K562 (cell line): Measurements from ENCODE around the gene MIF. TPM values are rescaled to one million over a fixed set of nuclear protein-coding genes. Genes with fewer than 3 reads are reported as not detected.

ENCODE experiments used
- ATAC-seq: fragments of 200-7000 bp; cut with Tn5 transposase; 3 replicates; pipeline ENCODE4 v1.9.1; 2020; ENCODE audit warnings: moderate library complexity
- BruUV-seq: library from RNA; stranded (reverse); fragments of 400-500 nt; replicated peaks from 2 replicates; lab custom pipeline; 2021; lab: Mats Ljungman, UMichigan
- CTCF ChIA-PET: fragments of 300-600 bp; formaldehyde crosslinking; extraction: SDS; loops from one replicate; lab custom pipeline; 2021; ENCODE audit warnings: low intra/inter-chr PET ratio; lab: Yijun Ruan, JAX
- POLR2A ChIA-PET: fragments of 300-600, 350-650 bp; sonication (Branson Sonifier 250); formaldehyde crosslinking; extraction: SDS; loops from one replicate; lab custom pipeline; 2021; ENCODE audit warnings: antibody characterized with exemption, inconsistent platforms; lab: Yijun Ruan, JAX
- DNase-seq, 4 experiments: peaks; one replicate each; pipeline versions ENCODE4 v3.0.0 to v3.0.0-alpha.2; 2011 to 2018; ENCODE audit warnings: low spot score in 3 of 4, mixed read lengths in 3 of 4; ENCODE audit errors: extremely low read depth in 1 of 4
- FAIRE-seq: peaks from 2 replicates; lab custom pipeline; 2011; peaks lifted over from hg19 to GRCh38; lab: Jason Lieb, UNC
- H2AFZ ChIP-seq: 2 replicates; pipeline ENCODE4 v1.6.0; 2011; ENCODE audit warnings: low read depth, low read length, control low read depth, inconsistent platforms
- H3K27ac ChIP-seq: fragments of 200-600 bp; 3 replicates; pipeline ENCODE4 v1.8.0; 2011; ENCODE audit warnings: low read depth, mild to moderate bottlenecking, control low read depth, inconsistent platforms, low read length, moderate library complexity, mixed read lengths; ENCODE audit errors: extremely low read depth
- H3K27me3 ChIP-seq, 2 experiments: fragments of 300-600 bp in 1 of 2; 2 replicates in 1 of 2; 3 replicates in 1 of 2; pipeline versions ENCODE4 v1.6.0 to v1.8.0; 2011; ENCODE audit warnings: inconsistent platforms in 2 of 2, low read length in 2 of 2, mild to moderate bottlenecking in 1 of 2, mixed read lengths in 1 of 2, moderate library complexity in 1 of 2; ENCODE audit not compliant: control insufficient read depth in 2 of 2, insufficient read depth in 2 of 2
- H3K36me3 ChIP-seq: fragments of 300-600 bp; 3 replicates; pipeline ENCODE4 v1.8.0; 2011; ENCODE audit warnings: mild to moderate bottlenecking, low read length, inconsistent platforms; ENCODE audit not compliant: control insufficient read depth, insufficient read depth
- H3K4me1 ChIP-seq, 2 experiments: fragments of 200-600 bp in 1 of 2; replicated peaks in 1 of 2; 2 replicates in 1 of 2; 3 replicates in 1 of 2; pipeline versions ENCODE4 v1.5.1 to v1.8.0; 2011; ENCODE audit warnings: inconsistent platforms in 2 of 2, low read length in 2 of 2, mild to moderate bottlenecking in 1 of 2, mixed read lengths in 1 of 2, moderate library complexity in 1 of 2; ENCODE audit not compliant: control insufficient read depth in 2 of 2, insufficient read depth in 2 of 2
- H3K4me2 ChIP-seq: 2 replicates; pipeline ENCODE4 v1.6.1; 2011; ENCODE audit warnings: low read length, control low read depth, inconsistent platforms, mixed read lengths; ENCODE audit not compliant: insufficient read depth
- H3K4me3 ChIP-seq: fragments of 200-600 bp; sonication (generic), shearing (Covaris generic); 2 replicates; pipeline ENCODE4 v1.5.1; 2016; ENCODE audit warnings: control low read depth, inconsistent platforms
- H3K79me2 ChIP-seq: fragments of 200-600 bp; 3 replicates; pipeline ENCODE4 v1.8.0; 2011; ENCODE audit warnings: low read length, inconsistent platforms; ENCODE audit not compliant: control insufficient read depth, insufficient read depth
- H3K9ac ChIP-seq, 2 experiments: 2 replicates each; pipeline versions ENCODE4 v1.6.0 to v1.6.1; 2011; ENCODE audit warnings: low read depth in 2 of 2, low read length in 2 of 2, control low read depth in 1 of 2, inconsistent platforms in 1 of 2, mild to moderate bottlenecking in 1 of 2, mixed read lengths in 1 of 2; ENCODE audit not compliant: insufficient read depth in 1 of 2
- H3K9me1 ChIP-seq: one replicate; pipeline ENCODE4 v1.6.0; 2011; ENCODE audit warnings: inconsistent platforms, mild to moderate bottlenecking, low read length, moderate library complexity; ENCODE audit not compliant: control insufficient read depth, insufficient read depth
- H3K9me3 ChIP-seq: replicated peaks from 2 replicates; pipeline ENCODE4 v1.5.1; 2011; ENCODE audit warnings: low read depth, low read length, inconsistent platforms; ENCODE audit not compliant: control insufficient read depth, insufficient read depth
- H4K20me1 ChIP-seq: replicated peaks from 2 replicates; pipeline ENCODE4 v1.6.1; 2011; ENCODE audit warnings: low read length, inconsistent platforms, mixed read lengths; ENCODE audit not compliant: control insufficient read depth, insufficient read depth
- ASH1L ChIP-seq: fragments of 450-650 bp; IDR thresholded peaks from 2 replicates; pipeline ENCODE4 v1.6.1; 2018; ENCODE audit warnings: borderline replicate concordance, mild to moderate bottlenecking, low read depth; ENCODE audit not compliant: partially characterized antibody
- PHF20 ChIP-seq: fragments of 450-650 bp; IDR thresholded peaks from 2 replicates; pipeline ENCODE4 v1.6.1; 2018; ENCODE audit not compliant: partially characterized antibody
- RBM17 ChIP-seq: fragments of 200-400 bp; formaldehyde crosslinking; IDR thresholded peaks from 2 replicates; pipeline ENCODE4 v1.6.1; 2017; ENCODE audit warnings: low read depth, mild to moderate bottlenecking, low read length, borderline replicate concordance
- RNF219 ChIP-seq: fragments of 250-450 bp; sonication (Bioruptor Pico); IDR thresholded peaks from 2 replicates; pipeline ENCODE4 v1.5.0; 2022; ENCODE audit warnings: mild to moderate bottlenecking
- TEAD2 ChIP-seq: fragments of 450-650 bp; IDR thresholded peaks from 2 replicates; pipeline ENCODE4 v1.6.1; 2016; ENCODE audit warnings: missing genetic modification characterization, control low read depth, missing compliant biosample characterization
- XRCC5 ChIP-seq: fragments of 200-400 bp; formaldehyde crosslinking; IDR thresholded peaks from 2 replicates; pipeline ENCODE4 v1.6.1; 2017; ENCODE audit warnings: low read depth, mild to moderate bottlenecking, low read length
- ZEB2 ChIP-seq: fragments of 450-650 bp; IDR thresholded peaks from 2 replicates; pipeline ENCODE4 v1.6.1; 2016
- ZFPM2 ChIP-seq: fragments of 250-450 bp; sonication (Bioruptor Pico); IDR thresholded peaks from 2 replicates; pipeline ENCODE4 v1.5.1; 2022; ENCODE audit warnings: mild to moderate bottlenecking
- ZNF778 ChIP-seq: fragments of 450-650 bp; formaldehyde crosslinking; IDR thresholded peaks from 2 replicates; pipeline ENCODE4 v1.4.0; 2020; ENCODE audit warnings: mild to moderate bottlenecking, moderate library complexity
- WGBS: fragments of 100-300 bp; shearing (Covaris generic); methylation state at CpG from one replicate; pipeline ENCODE4 v1.1.6; 2016; ENCODE audit warnings: low coverage, mixed read lengths; ENCODE audit not compliant: insufficient coverage; ENCODE audit errors: missing lambda C conversion rate; 5-methylcytosine and 5-hydroxymethylcytosine counted together
- in situ Hi-C: fragments of 300-500 bp; cut with MboI; formaldehyde crosslinking; loops from 4 replicates; pipeline ENCODE4 v1.15.0; 2018; ENCODE audit warnings: inconsistent platforms, mixed read lengths
- intact Hi-C: fragments of 100-400 bp; cut with micrococcal nuclease; formaldehyde crosslinking; loops from 2 replicates; pipeline ENCODE4 v1.14.2; 2022
- polyA plus RNA-seq, 8 experiments: library from polyadenylated mRNA; depleted of rRNA in 4 of 8; stranded (reverse) in 5 of 8; unstranded in 3 of 8; fragments of >200 nt; fragmentation: Nextera tagmentation in 2 of 8; fragmentation: Illumina TruSeq in 1 of 8; extraction: Ambion mirVana in 2 of 8; extraction: Trizol in 1 of 8; gene quantifications; 2 replicates each; pipeline versions ENCODE4 v1.2.1 to v1.2.3, GENCODE V29; 2011 to 2014; ENCODE audit warnings: inconsistent platforms in 1 of 8, missing spikeins in 1 of 8
- total RNA-seq, 7 experiments: library from RNA; depleted of rRNA in 6 of 7; stranded (reverse); fragments of >200 nt in 6 of 7; fragmentation: Illumina TruSeq in 2 of 7; extraction: Trizol in 2 of 7; gene quantifications; 2 replicates each; pipeline versions ENCODE4 v1.2.1 to v1.2.3, GENCODE V29; 2011 to 2021; ENCODE audit warnings: low replicate concordance in 1 of 7

MIF gene
- total and polyA plus RNA-seq, 9 of the 15 experiments (the other 6 are each of a cell fraction or from before 2014, with no cell fraction given), result 7.4 to 666 (median 193) TPM

- Histone ChIP-seq H3K9me3 (no peaks in the 10 kb centered on the region), H2AFZ (no peak overlapping the region), H3K27ac (no peak overlapping the region), H3K9me1 (no peaks in the 10 kb centered on the region), H3K4me2 (no peak overlapping the region)
- no peak for TF ChIP-seq ZNF778
- TF ChIP-seq TEAD2 (tag), result no peak
- TF ChIP-seq RBM17, result no peak
- no peak for TF ChIP-seq ZEB2
- no peak for TF ChIP-seq PHF20
- TF ChIP-seq, all 486 proteins: peak for 0
- H3K27me3 ChIP-seq, result no peaks in the 10 kb centered on the region
- no peaks in the 10 kb centered on the region for H3K36me3 ChIP-seq
- ATAC-seq, result no peak
- no peak overlapping the region for H3K9ac ChIP-seq
- peaks cover 3 to 18% of the 10 kb centered on the region in 2 experiments; a peak in 4 of 5 replicates for H3K4me1 ChIP-seq
- intact Hi-C loops, result no loop called here
- H3K79me2 ChIP-seq, result no peaks in the 10 kb centered on the region
- no peak for FAIRE-seq
- H3K4me3 ChIP-seq, result no peak overlapping the region
- CTCF ChIA-PET, result no interaction called here
- BruUV-seq, result no TSS peak
- POLR2A ChIA-PET, result interaction anchor here (0.7 kb wide), 1 partner anchor 439 kb away, joined by 3 read pairs; no protein-coding TSS in a partner anchor
- no peaks in the 10 kb centered on the region for H4K20me1 ChIP-seq
- in situ Hi-C loops, result no loop called here
- DNase-seq, result no peak
- whole genome bisulfite sequencing, result 71% methylated on average over 4 of the region's 9 CpGs
Observed at GRCh38 chr22:23883658-23884057, 10.5 kb upstream of the MIF start.

DNA sequence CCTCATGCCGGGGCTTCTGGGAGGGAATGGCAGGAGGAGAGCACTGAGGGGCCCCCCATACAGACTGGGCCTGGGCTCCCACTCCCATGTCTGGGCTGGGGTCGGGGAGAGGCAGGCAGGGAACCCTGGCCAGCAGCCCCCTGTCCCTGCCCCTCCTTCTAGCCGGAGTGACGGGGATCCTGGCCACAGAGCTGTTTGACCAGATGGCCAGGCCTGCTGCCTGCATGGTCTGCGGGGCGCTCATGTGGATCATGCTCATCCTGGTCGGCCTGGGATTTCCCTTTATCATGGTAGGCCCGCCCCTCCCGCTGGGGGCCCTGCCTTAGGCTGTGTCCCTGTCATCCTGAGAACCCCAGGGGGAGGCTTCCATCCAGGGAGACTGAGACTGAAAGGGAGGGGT is 10.0 kb upstream of the MIF start:
- no peak overlapping the region for H3K4me3 ChIP-seq
- no peak overlapping the region for H3K4me2 ChIP-seq
- no peak overlapping the region for H3K27ac ChIP-seq
- 84% methylated on average over 4 of the region's 9 CpGs for WGBS
- no TSS peak for BruUV-seq
- no peak for DNase-seq
- H4K20me1 ChIP-seq, result no peaks in the 10 kb centered on the region
- no peak overlapping the region for H2AFZ ChIP-seq
- intact Hi-C loops, result no loop called here
- H3K4me1 ChIP-seq, result peaks cover 8 to 23% of the 10 kb centered on the region in 2 experiments; a peak in 4 of 5 replicates
- H3K27me3 ChIP-seq, result no peaks in the 10 kb centered on the region
- in situ Hi-C loops, result no loop called here
- no peaks in the 10 kb centered on the region for H3K9me1 ChIP-seq
- TF ChIP-seq XRCC5 (no peak), ZFPM2 (no peak), RNF219 (CRISPR knock-in tag) (no peak), ASH1L (no peak)
- ATAC-seq, result no peak
- ChIA-PET CTCF (no interaction called here), POLR2A (no interaction called here)
- no peak for FAIRE-seq
- H3K9ac ChIP-seq, result no peak overlapping the region; a peak in 1 of 4 replicates
- H3K79me2 ChIP-seq, result no peaks in the 10 kb centered on the region
- H3K36me3 ChIP-seq, result no peaks in the 10 kb centered on the region
- H3K9me3 ChIP-seq, result no peaks in the 10 kb centered on the region
